ENCODE results near the gene SLC12A2.

SLC12A2 gene

DNA sequence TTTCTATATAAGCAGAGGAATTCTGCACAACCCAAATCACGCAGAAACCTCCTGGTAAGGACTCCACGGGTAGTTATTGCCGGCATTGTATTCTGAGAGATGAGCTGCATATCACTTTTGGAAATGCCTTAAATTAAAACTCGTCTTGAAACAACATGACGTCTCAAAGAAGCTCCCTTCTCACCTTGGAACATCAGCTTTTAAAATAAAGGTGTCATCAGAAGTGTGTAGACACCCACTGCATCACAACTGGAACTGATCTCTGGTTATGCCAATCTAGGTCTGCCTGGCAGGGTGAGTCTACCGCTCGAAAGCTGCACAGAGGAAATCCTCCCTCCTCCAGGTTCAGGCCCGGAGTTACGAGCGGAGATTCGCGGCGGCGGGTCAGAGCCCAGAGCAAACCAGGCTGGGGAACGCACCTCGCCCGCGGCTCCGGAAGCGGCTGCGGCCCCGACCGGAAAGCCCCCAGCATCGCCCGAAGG is 974 bp upstream of the SLC12A2 start:
- H3K4me3 ChIP-seq (ENCODE audit: low read depth, low read length), result peak overlapping the region; percentile 86
- TF ChIP-seq, protein P1, sequence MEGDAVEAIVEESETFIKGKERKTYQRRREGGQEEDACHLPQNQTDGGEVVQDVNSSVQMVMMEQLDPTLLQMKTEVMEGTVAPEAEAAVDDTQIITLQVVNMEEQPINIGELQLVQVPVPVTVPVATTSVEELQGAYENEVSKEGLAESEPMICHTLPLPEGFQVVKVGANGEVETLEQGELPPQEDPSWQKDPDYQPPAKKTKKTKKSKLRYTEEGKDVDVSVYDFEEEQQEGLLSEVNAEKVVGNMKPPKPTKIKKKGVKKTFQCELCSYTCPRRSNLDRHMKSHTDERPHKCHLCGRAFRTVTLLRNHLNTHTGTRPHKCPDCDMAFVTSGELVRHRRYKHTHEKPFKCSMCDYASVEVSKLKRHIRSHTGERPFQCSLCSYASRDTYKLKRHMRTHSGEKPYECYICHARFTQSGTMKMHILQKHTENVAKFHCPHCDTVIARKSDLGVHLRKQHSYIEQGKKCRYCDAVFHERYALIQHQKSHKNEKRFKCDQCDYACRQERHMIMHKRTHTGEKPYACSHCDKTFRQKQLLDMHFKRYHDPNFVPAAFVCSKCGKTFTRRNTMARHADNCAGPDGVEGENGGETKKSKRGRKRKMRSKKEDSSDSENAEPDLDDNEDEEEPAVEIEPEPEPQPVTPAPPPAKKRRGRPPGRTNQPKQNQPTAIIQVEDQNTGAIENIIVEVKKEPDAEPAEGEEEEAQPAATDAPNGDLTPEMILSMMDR (IDR thresholded peaks at IDR 0.05; ENCODE audit: low read depth, low read length), result no peak

DNA sequence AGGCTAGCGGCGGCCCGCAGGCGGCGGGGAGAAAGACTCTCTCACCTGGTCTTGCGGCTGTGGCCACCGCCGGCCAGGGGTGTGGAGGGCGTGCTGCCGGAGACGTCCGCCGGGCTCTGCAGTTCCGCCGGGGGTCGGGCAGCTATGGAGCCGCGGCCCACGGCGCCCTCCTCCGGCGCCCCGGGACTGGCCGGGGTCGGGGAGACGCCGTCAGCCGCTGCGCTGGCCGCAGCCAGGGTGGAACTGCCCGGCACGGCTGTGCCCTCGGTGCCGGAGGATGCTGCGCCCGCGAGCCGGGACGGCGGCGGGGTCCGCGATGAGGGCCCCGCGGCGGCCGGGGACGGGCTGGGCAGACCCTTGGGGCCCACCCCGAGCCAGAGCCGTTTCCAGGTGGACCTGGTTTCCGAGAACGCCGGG is 253 bp downstream of the SLC12A2 start:
- TF ChIP-seq, protein P1 (IDR thresholded peaks at IDR 0.05; ENCODE audit: low read depth, low read length), result peak; percentile 28; the same call in 1 of the 2 replicates

DNA sequence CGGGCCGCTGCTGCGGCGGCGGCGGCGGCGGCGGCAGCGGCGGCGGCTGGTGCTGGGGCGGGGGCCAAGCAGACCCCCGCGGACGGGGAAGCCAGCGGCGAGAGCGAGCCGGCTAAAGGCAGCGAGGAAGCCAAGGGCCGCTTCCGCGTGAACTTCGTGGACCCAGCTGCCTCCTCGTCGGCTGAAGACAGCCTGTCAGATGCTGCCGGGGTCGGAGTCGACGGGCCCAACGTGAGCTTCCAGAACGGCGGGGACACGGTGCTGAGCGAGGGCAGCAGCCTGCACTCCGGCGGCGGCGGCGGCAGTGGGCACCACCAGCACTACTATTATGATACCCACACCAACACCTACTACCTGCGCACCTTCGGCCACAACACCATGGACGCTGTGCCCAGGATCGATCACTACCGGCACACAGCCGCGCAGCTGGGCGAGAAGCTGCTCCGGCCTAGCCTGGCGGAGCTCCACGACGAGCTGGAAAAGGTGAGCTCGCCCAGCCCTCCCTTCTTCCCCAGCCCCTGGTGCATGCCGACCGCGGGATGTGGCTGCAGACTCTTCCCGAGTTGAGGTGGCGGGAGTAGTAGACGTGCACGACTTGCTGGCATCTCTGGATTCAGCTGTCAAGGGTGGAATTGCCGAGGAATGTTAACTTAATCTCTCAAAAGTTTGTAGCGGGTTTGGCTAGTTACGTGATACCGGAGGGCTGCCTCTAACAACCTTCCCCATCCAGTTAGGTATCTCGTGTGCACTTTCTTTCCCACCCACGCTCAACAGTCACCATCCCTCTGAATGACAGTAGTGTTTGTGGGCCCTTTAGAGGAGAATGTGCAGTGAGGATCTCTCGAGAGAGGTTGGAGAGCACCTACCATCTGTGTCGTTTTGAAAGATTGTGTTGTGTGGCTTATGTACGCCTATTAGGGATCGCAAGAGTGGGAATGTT is 932 bp downstream of the SLC12A2 start:
- H3K4me3 ChIP-seq (ENCODE audit: low read depth, low read length), result peak overlapping the region; percentile 86
- TF ChIP-seq, protein P1 (IDR thresholded peaks at IDR 0.05; ENCODE audit: low read depth, low read length), result no peak

More for the DNA sequence above, 253 bp downstream of the SLC12A2 start:
- H3K4me3 ChIP-seq (ENCODE audit: low read depth, low read length), result peak overlapping the region; percentile 86

DNA sequence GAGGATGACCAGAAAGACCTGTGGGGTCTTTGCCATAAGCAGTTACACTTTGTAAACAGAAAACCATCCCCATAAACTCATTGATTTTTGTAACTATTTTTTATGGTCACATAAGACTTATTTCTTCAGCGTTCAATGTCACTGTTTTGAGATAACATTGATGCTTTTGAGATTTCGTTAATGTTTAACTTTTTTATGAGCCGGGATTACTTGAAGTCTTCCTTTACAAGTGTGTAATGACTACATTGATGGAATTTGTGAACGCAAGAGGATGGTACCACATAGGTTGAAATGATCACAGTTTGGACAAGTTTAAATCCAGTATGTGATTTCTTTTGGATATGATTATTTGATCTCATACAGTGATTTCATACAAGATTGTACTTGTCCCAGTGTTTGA is 1.8 kb downstream of the SLC12A2 start:
- peak overlapping the region; percentile 86 for H3K4me3 ChIP-seq (ENCODE audit: low read depth, low read length)

DNA sequence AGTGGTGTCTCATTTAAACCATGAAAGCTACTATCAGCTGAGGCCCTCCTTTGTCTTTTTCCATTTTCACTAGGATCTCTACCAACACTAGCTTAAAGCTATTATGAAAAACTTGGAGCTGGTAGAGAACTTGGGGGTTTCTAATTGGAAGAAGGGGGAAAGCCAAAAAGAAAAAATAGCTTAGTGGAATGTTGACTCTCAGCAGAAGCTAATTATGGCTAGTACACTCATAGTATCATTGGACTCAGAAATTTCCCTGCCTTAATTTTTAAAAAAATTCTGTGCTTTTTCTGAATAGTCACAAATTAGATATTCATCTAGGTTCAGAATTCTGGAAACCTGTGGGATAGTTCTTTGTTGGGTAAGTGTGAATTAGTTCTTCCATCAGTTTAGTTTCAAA is 8.0 kb downstream of the SLC12A2 start:
- H3K4me3 ChIP-seq (ENCODE audit: low read depth, low read length), result no peak overlapping the region
- TF ChIP-seq, protein P1 (IDR thresholded peaks at IDR 0.05; ENCODE audit: low read depth, low read length), result no peak

More for the DNA sequence above, 1.8 kb downstream of the SLC12A2 start:
- TF ChIP-seq, protein P1 (IDR thresholded peaks at IDR 0.05; ENCODE audit: low read depth, low read length), result no peak

DNA sequence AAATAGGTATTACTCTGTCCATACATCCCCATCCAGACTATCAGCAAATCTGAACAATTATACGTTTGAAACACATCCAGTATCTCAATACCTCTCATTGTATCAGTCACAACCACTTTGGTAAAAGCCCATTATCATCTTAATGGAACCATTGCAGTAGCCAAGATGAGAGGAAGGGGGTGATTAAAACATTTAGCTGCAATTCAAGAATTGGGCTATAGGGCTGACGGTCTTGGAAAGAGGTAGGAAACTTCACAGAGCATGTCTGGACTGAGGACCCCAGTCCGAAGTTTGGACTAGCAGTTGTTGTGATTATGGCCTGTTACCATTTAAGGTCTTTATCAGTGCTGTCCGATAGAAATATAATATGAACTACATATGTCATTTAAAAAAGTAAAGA is 8.6 kb downstream of the SLC12A2 start:
- TF ChIP-seq, protein P1 (IDR thresholded peaks at IDR 0.05; ENCODE audit: low read depth, low read length), result no peak
- no peak overlapping the region for H3K4me3 ChIP-seq (ENCODE audit: low read depth, low read length)

DNA sequence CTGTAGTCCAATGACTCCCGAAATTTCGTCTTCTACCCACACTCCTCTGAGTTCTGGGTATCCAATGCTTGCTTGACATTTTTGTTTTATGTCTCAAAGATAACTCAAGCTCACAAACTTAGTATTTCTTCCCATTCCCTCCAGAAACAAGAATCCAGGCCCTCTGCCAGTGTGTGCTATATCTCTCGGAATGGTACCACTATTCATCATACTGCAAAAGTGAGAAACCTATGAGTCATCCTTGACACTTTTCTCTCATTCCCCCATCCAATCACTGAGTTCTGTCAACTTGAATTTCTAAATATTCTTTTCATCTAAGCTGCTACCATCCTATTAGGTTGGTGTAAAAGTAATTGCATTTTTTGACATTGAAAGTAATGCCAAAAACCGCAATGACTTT is 9.8 kb downstream of the SLC12A2 start:
- TF ChIP-seq, protein P1 (IDR thresholded peaks at IDR 0.05; ENCODE audit: low read depth, low read length), result no peak
- no peak overlapping the region for H3K4me3 ChIP-seq (ENCODE audit: low read depth, low read length)
